HCT116 (cell line): ENCODE data around the gene PRELID2. TPM values are rescaled to one million over a fixed set of nuclear protein-coding genes. Genes with fewer than 3 reads are reported as not detected.

Experiments
- ATAC-seq: fragments of 200-7000 bp; cut with Tn5 transposase; 2 replicates; pipeline ENCODE4 v1.9.1; 2020; ENCODE audit warnings: mild to moderate bottlenecking, moderate library complexity
- BruUV-seq: library from RNA; stranded (reverse); fragments of 400-500 nt; replicated peaks from 2 replicates; lab custom pipeline; 2021; lab: Mats Ljungman, UMichigan
- CTCF ChIA-PET: fragments of 300-600 bp; sonication (Branson Sonifier 250); formaldehyde crosslinking; loops from one replicate; lab custom pipeline; 2021; ENCODE audit warnings: antibody characterized with exemption; lab: Charles Lee
- POLR2A ChIA-PET: fragments of 300-600, 350-600 bp; sonication (Branson Sonifier 250); formaldehyde crosslinking; loops from one replicate; lab custom pipeline; 2021; ENCODE audit warnings: antibody characterized with exemption; lab: Charles Lee
- RAD21 ChIA-PET, 2 experiments: fragments of 300-600 bp; sonication (Branson Sonifier 250); formaldehyde crosslinking; loops; one replicate each; lab custom pipeline; 2023; ENCODE audit warnings: low total read pairs in 2 of 2; ENCODE audit not compliant: uncharacterized antibody in 2 of 2, unreplicated experiment in 2 of 2, low non-redundant PET in 1 of 2; lab: Charles Lee
- DNase-seq: peaks from one replicate; pipeline ENCODE4 v3.0.0-alpha.2; 2010; ENCODE audit warnings: low read depth, low spot score
- H2AFZ ChIP-seq: fragments of 200-600 bp; shearing (Covaris generic), sonication (generic); 2 replicates; pipeline ENCODE4 v1.6.1; 2017; ENCODE audit warnings: low read depth, mixed run types, mixed read lengths, antibody characterized with exemption, low read length; ENCODE audit not compliant: poor library complexity, severe bottlenecking
- H3K27ac ChIP-seq: 2 replicates; pipeline ENCODE4 v1.5.1; 2012; ENCODE audit warnings: low read depth, low read length
- H3K27me3 ChIP-seq: fragments of 200-600 bp; sonication (generic); 2 replicates; pipeline ENCODE4 v1.6.1; 2016; ENCODE audit warnings: mixed run types, low read length, mixed read lengths; ENCODE audit not compliant: insufficient read depth
- H3K36me3 ChIP-seq, 2 experiments: fragments of 200-500 bp in 1 of 2; fragments of 200-600 bp in 1 of 2; sonication (Bioruptor generic) in 1 of 2; sonication (generic) in 1 of 2; 2 replicates each; pipeline versions ENCODE4 v1.5.1 to v1.6.1; 2014 to 2016; ENCODE audit warnings: low read length in 2 of 2, inconsistent platforms in 1 of 2, mixed read lengths in 1 of 2, mixed run types in 1 of 2; ENCODE audit not compliant: insufficient read depth in 2 of 2, control insufficient read depth in 1 of 2
- H3K4me1 ChIP-seq, 2 experiments: fragments of 200-600 bp in 1 of 2; sonication (generic) in 1 of 2; 2 replicates each; pipeline versions ENCODE4 v1.5.1 to v1.6.1; 2012 to 2017; ENCODE audit warnings: low read length in 2 of 2, inconsistent platforms in 1 of 2, mild to moderate bottlenecking in 1 of 2, mixed read lengths in 1 of 2, mixed run types in 1 of 2, moderate library complexity in 1 of 2; ENCODE audit not compliant: insufficient read depth in 2 of 2, control insufficient read depth in 1 of 2
- H3K4me2 ChIP-seq: fragments of 200-600 bp; sonication (generic); 2 replicates; pipeline ENCODE4 v1.6.1; 2017; ENCODE audit warnings: mixed run types, low read length, mixed read lengths
- H3K4me3 ChIP-seq, 2 experiments: fragments of 200-600 bp in 1 of 2; sonication (generic) in 1 of 2; replicated peaks in 1 of 2; 2 replicates each; pipeline ENCODE4 v1.5.1; 2011 to 2016; ENCODE audit warnings: low read length in 2 of 2, control low read depth in 1 of 2, low read depth in 1 of 2, mild to moderate bottlenecking in 1 of 2, mixed read lengths in 1 of 2, mixed run types in 1 of 2
- H3K79me2 ChIP-seq: fragments of 200-600 bp; sonication (generic); 2 replicates; pipeline ENCODE4 v1.6.1; 2017; ENCODE audit warnings: mild to moderate bottlenecking, mixed run types, low read length, moderate library complexity, mixed read lengths; ENCODE audit not compliant: insufficient read depth
- H3K9ac ChIP-seq: fragments of 200-600 bp; sonication (generic); 2 replicates; pipeline ENCODE4 v1.6.1; 2016; ENCODE audit warnings: low read length, mixed read lengths
- H3K9me2 ChIP-seq: fragments of 200-600 bp; sonication (generic), shearing (Covaris generic); 2 replicates; pipeline ENCODE4 v1.6.1; 2017; ENCODE audit warnings: mixed run types, mild to moderate bottlenecking, moderate library complexity; ENCODE audit not compliant: insufficient read depth
- H3K9me3 ChIP-seq, 2 experiments: fragments of 200-500 bp in 1 of 2; fragments of 200-600 bp in 1 of 2; sonication (Bioruptor generic) in 1 of 2; sonication (generic) in 1 of 2; 2 replicates each; pipeline ENCODE4 v1.6.1; 2014 to 2017; ENCODE audit warnings: low read length in 2 of 2, mixed read lengths in 2 of 2, inconsistent platforms in 1 of 2, low read depth in 1 of 2, mild to moderate bottlenecking in 1 of 2, mixed run types in 1 of 2, moderate library complexity in 1 of 2; ENCODE audit not compliant: control insufficient read depth in 1 of 2, insufficient read depth in 1 of 2
- H4K20me1 ChIP-seq: fragments of 200-600 bp; sonication (generic), shearing (Covaris generic); 2 replicates; pipeline ENCODE4 v1.6.1; 2017; ENCODE audit warnings: mixed run types, mild to moderate bottlenecking, moderate library complexity; ENCODE audit not compliant: insufficient read depth
- EGR1 ChIP-seq: IDR thresholded peaks from 2 replicates; pipeline ENCODE4 v1.6.1; 2012; ENCODE audit warnings: low read depth
- FOSL1 ChIP-seq: IDR thresholded peaks from 2 replicates; pipeline ENCODE4 v1.6.1; 2012; ENCODE audit warnings: low read depth
- POLR2A ChIP-seq: IDR thresholded peaks from 2 replicates; pipeline ENCODE4 v1.7.0; 2011; ENCODE audit warnings: borderline replicate concordance; ENCODE audit not compliant: insufficient read depth, insufficient read length; ENCODE audit errors: extremely low read depth
- SP1 ChIP-seq: IDR thresholded peaks from 2 replicates; pipeline ENCODE4 v1.6.1; 2012; ENCODE audit warnings: low read depth
- SRF ChIP-seq: IDR thresholded peaks from 2 replicates; pipeline ENCODE4 v1.6.1; 2012; ENCODE audit warnings: low read depth
- TCF7L2 ChIP-seq: IDR thresholded peaks from 2 replicates; pipeline ENCODE4 v1.7.0; 2011; ENCODE audit warnings: borderline replicate concordance, inconsistent platforms; ENCODE audit not compliant: insufficient read depth, insufficient read length; ENCODE audit errors: extremely low read depth
- ZNF274 ChIP-seq: fragments of 200-500 bp; sonication (Bioruptor generic); IDR thresholded peaks from 2 replicates; pipeline ENCODE4 v1.6.1; 2014; ENCODE audit warnings: mild to moderate bottlenecking, low read depth, low read length, inconsistent platforms
- intact Hi-C: fragments of 100-400 bp; cut with micrococcal nuclease; formaldehyde crosslinking; loops from 2 replicates; pipeline ENCODE4 v1.10.0; 2022
- total RNA-seq: library from RNA; stranded (reverse); gene quantifications from one replicate; pipeline ENCODE4 v1.2.1, GENCODE V29; 2021; ENCODE audit not compliant: unreplicated experiment
- TF ChIP-seq, protein P1 (sequence below): IDR thresholded peaks from 2 replicates; pipeline ENCODE4 v1.6.1; 2011; ENCODE audit warnings: mild to moderate bottlenecking, low read length, moderate library complexity; ENCODE audit not compliant: insufficient replicate concordance; ENCODE audit errors: extremely low read depth

The PRELID2 gene
- total RNA-seq, 1 experiment from 2014 or later: 20.1 TPM

- Histone ChIP-seq H3K9me2 (no peaks in the 10 kb centered on the region), H4K20me1 (no peaks in the 10 kb centered on the region), H3K27me3 (no peaks in the 10 kb centered on the region), H3K4me3 (no peak overlapping the region), H3K27ac (no peak overlapping the region), H3K4me1 (peaks cover 0 to 6% of the 10 kb centered on the region in 2 experiments; a peak in 2 of 4 replicates), H2AFZ (no peak overlapping the region), H3K9me3 (peaks cover 0 to 7% of the 10 kb centered on the region in 2 experiments; a peak in 2 of 4 replicates), H3K9ac (no peak overlapping the region), H3K4me2 (no peak overlapping the region), H3K79me2 (no peaks in the 10 kb centered on the region), H3K36me3 (no peaks in the 10 kb centered on the region)
- no TSS peak for BruUV-seq
- ChIA-PET CTCF (interaction anchor here (0.8 kb wide), 1 partner anchor 78 kb away, joined by 4 read pairs; no protein-coding TSS in a partner anchor), POLR2A (no interaction called here), RAD21 (no interaction called here)
- ATAC-seq: no peak
- intact Hi-C loops: no loop called here
- DNase-seq: no peak
- TF ChIP-seq EGR1: no peak
- TF ChIP-seq SRF: no peak
- no peak for TF ChIP-seq ZNF274
- TF ChIP-seq POLR2A: no peak
- TF ChIP-seq, all 23 proteins: peak for 0
Observed at GRCh38 chr5:145775411-145775810, 59.7 kb downstream of the PRELID2 start.

- intact Hi-C loops: no loop called here
- no peak for ATAC-seq
- Histone ChIP-seq H3K4me3 (no peak overlapping the region), H3K36me3 (no peaks in the 10 kb centered on the region), H3K9me3 (peaks cover 0 to 7% of the 10 kb centered on the region in 2 experiments; a peak in 2 of 4 replicates), H3K9me2 (no peaks in the 10 kb centered on the region), H2AFZ (no peak overlapping the region), H3K9ac (no peak overlapping the region), H3K79me2 (no peaks in the 10 kb centered on the region), H3K27me3 (no peaks in the 10 kb centered on the region), H3K27ac (no peak overlapping the region)
- ChIA-PET CTCF (no interaction called here), RAD21 (no interaction called here), POLR2A (no interaction called here)
- DNase-seq: no peak
- TF ChIP-seq FOSL1 (no peak), SP1 (no peak), EGR1 (no peak), TCF7L2 (no peak)
- TF ChIP-seq, protein P1, sequence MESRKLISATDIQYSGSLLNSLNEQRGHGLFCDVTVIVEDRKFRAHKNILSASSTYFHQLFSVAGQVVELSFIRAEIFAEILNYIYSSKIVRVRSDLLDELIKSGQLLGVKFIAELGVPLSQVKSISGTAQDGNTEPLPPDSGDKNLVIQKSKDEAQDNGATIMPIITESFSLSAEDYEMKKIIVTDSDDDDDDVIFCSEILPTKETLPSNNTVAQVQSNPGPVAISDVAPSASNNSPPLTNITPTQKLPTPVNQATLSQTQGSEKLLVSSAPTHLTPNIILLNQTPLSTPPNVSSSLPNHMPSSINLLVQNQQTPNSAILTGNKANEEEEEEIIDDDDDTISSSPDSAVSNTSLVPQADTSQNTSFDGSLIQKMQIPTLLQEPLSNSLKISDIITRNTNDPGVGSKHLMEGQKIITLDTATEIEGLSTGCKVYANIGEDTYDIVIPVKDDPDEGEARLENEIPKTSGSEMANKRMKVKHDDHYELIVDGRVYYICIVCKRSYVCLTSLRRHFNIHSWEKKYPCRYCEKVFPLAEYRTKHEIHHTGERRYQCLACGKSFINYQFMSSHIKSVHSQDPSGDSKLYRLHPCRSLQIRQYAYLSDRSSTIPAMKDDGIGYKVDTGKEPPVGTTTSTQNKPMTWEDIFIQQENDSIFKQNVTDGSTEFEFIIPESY: no peak
- TF ChIP-seq, all 23 proteins: peak for 0
- no peak overlapping the region for H3K4me2 ChIP-seq
- H3K4me1 ChIP-seq: peaks cover 0 to 6% of the 10 kb centered on the region in 2 experiments; a peak in 2 of 4 replicates
- no peaks in the 10 kb centered on the region for H4K20me1 ChIP-seq
- no TSS peak for BruUV-seq
Observed at GRCh38 chr5:145774442-145774841, 60.7 kb downstream of the PRELID2 start.
